Vagina (tissue), 2 donors: ENCODE measurements around the gene NRP1.

ENCODE experiments used
- POLR2A ChIP-seq, 2 donors: fragments of 450-650 bp; IDR thresholded peaks; one replicate each; pipeline ENCODE4 v1.6.1; 2017; ENCODE audit warnings: antibody characterized with exemption in 2 of 2, mild to moderate bottlenecking in 2 of 2, moderate library complexity in 2 of 2
- POLR2AphosphoS5 ChIP-seq, 2 donors: sonication (generic); formaldehyde crosslinking; IDR thresholded peaks; one replicate each; pipeline ENCODE4 v1.9.0; 2017; ENCODE audit warnings: antibody characterized with exemption in 2 of 2, mild to moderate bottlenecking in 2 of 2, low read depth in 1 of 2; ENCODE audit not compliant: insufficient read depth in 1 of 2
- TF ChIP-seq, protein P1 (sequence below), 3 experiments: fragments of 450-650 bp in 2 of 3; fragments of 200-600 bp in 1 of 3; sonication (generic) in 1 of 3; IDR thresholded peaks; one replicate each; pipeline ENCODE4 v1.5.1; 2017 to 2019; ENCODE audit warnings: antibody characterized with exemption in 3 of 3, mild to moderate bottlenecking in 2 of 3, moderate library complexity in 2 of 3

- TF ChIP-seq POLR2A (IDR thresholded peaks at IDR 0.05), result no peak
- TF ChIP-seq, protein P1, sequence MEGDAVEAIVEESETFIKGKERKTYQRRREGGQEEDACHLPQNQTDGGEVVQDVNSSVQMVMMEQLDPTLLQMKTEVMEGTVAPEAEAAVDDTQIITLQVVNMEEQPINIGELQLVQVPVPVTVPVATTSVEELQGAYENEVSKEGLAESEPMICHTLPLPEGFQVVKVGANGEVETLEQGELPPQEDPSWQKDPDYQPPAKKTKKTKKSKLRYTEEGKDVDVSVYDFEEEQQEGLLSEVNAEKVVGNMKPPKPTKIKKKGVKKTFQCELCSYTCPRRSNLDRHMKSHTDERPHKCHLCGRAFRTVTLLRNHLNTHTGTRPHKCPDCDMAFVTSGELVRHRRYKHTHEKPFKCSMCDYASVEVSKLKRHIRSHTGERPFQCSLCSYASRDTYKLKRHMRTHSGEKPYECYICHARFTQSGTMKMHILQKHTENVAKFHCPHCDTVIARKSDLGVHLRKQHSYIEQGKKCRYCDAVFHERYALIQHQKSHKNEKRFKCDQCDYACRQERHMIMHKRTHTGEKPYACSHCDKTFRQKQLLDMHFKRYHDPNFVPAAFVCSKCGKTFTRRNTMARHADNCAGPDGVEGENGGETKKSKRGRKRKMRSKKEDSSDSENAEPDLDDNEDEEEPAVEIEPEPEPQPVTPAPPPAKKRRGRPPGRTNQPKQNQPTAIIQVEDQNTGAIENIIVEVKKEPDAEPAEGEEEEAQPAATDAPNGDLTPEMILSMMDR (IDR thresholded peaks at IDR 0.05), result no peak
- TF ChIP-seq POLR2AphosphoS5 (IDR thresholded peaks at IDR 0.05; ENCODE audit: insufficient read depth in 1 of 2, low read depth in 1 of 2), result no peak
Observed at GRCh38 chr10:33209802-33210201, 124.7 kb downstream of the NRP1 start.
